ENCODE results near the gene CDH13. TPM values are rescaled to one million over a fixed set of nuclear protein-coding genes. Genes with fewer than 3 reads are reported as not detected.

The CDH13 gene
- total RNA-seq, 1 donor from 2014 or later = not detected

GRCh38 chr16:83023640-83024039, 396.9 kb downstream of the CDH13 start:
- intact Hi-C loops (cut with micrococcal nuclease) = no loop called here

GRCh38 chr16:83027973-83028372, 401.2 kb downstream of the CDH13 start:
- Mint-ChIP-seq H3K36me3 (ENCODE audit: low read depth) (no peaks in the 10 kb centered on the region), H3K9me3 (peaks cover 5% of the 10 kb centered on the region), H3K27ac (no peak overlapping the region), H3K27me3 (no peaks in the 10 kb centered on the region), H3K4me1 (no peaks in the 10 kb centered on the region), H3K4me3 (no peak overlapping the region)
- intact Hi-C loops (cut with micrococcal nuclease) = no loop called here
- no peak for DNase-seq

More at GRCh38 chr16:83023640-83024039, 396.9 kb downstream of the CDH13 start:
- Mint-ChIP-seq H3K27ac (no peak overlapping the region), H3K4me3 (no peak overlapping the region), H3K27me3 (no peaks in the 10 kb centered on the region), H3K36me3 (ENCODE audit: low read depth) (no peaks in the 10 kb centered on the region), H3K9me3 (peaks cover 5% of the 10 kb centered on the region), H3K4me1 (no peaks in the 10 kb centered on the region)
- no peak for DNase-seq

GRCh38 chr16:83029467-83029866, 402.7 kb downstream of the CDH13 start:
- H3K27me3 Mint-ChIP-seq = no peaks in the 10 kb centered on the region
- no peaks in the 10 kb centered on the region for H3K4me1 Mint-ChIP-seq
- H3K36me3 Mint-ChIP-seq (ENCODE audit: low read depth) = no peaks in the 10 kb centered on the region
- no peak for DNase-seq
- H3K4me3 Mint-ChIP-seq = no peak overlapping the region
- no peak overlapping the region for H3K27ac Mint-ChIP-seq
- no peaks in the 10 kb centered on the region for H3K9me3 Mint-ChIP-seq
- intact Hi-C loops (cut with micrococcal nuclease) = no loop called here

- Mint-ChIP-seq H3K4me3 (no peak overlapping the region), H3K36me3 (ENCODE audit: low read depth) (no peaks in the 10 kb centered on the region), H3K27ac (no peak overlapping the region), H3K27me3 (no peaks in the 10 kb centered on the region), H3K4me1 (no peaks in the 10 kb centered on the region), H3K9me3 (no peaks in the 10 kb centered on the region)
- intact Hi-C loops (cut with micrococcal nuclease) = no loop called here
- DNase-seq = no peak
These were observed 404.8 kb downstream of the CDH13 start for GRCh38 chr16:83031524-83031923.

DNA sequence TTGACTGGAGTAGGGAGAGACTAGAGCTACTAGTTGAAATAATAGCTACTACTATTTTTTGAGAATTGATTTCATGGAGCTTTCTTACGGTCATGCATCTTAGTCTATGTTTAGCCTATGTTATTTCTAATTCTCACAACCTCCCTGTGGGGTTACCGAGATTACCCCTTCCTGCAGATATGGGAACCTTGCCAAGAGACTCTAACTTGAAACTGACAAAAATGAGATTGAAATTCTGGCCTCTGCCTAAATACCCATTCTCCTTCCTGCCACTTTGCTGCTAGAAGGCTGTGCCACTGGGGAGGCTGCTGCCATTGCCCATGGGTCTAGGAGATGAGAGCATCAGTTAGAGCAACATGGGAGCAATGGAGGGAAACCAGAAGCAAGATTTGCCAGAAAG, 410.3 kb downstream of the CDH13 start:
- Mint-ChIP-seq H3K27me3 (no peaks in the 10 kb centered on the region), H3K4me1 (peaks cover 4% of the 10 kb centered on the region), H3K36me3 (ENCODE audit: low read depth) (no peaks in the 10 kb centered on the region), H3K27ac (no peak overlapping the region), H3K9me3 (peaks cover 4% of the 10 kb centered on the region), H3K4me3 (no peak overlapping the region)
- intact Hi-C loops (cut with micrococcal nuclease) = no loop called here
- DNase-seq = no peak

GRCh38 chr16:83037884-83038283, 411.1 kb downstream of the CDH13 start:
- no peak for DNase-seq
- Mint-ChIP-seq H3K27ac (no peak overlapping the region), H3K36me3 (ENCODE audit: low read depth) (no peaks in the 10 kb centered on the region), H3K27me3 (no peaks in the 10 kb centered on the region), H3K4me1 (peaks cover 4% of the 10 kb centered on the region), H3K4me3 (no peak overlapping the region), H3K9me3 (peaks cover 4% of the 10 kb centered on the region)
- intact Hi-C loops (cut with micrococcal nuclease) = no loop called here

GRCh38 chr16:83040174-83040573, 413.4 kb downstream of the CDH13 start:
- DNase-seq = no peak
- intact Hi-C loops (cut with micrococcal nuclease) = no loop called here
- no peak overlapping the region for H3K4me3 Mint-ChIP-seq
- H3K4me1 Mint-ChIP-seq = peaks cover 4% of the 10 kb centered on the region
- peaks cover 4% of the 10 kb centered on the region for H3K9me3 Mint-ChIP-seq
- H3K27me3 Mint-ChIP-seq = no peaks in the 10 kb centered on the region
- no peak overlapping the region for H3K27ac Mint-ChIP-seq
- no peaks in the 10 kb centered on the region for H3K36me3 Mint-ChIP-seq (ENCODE audit: low read depth)

- Mint-ChIP-seq H3K4me3 (no peak overlapping the region), H3K27me3 (peaks cover 2% of the 10 kb centered on the region), H3K36me3 (ENCODE audit: low read depth) (no peaks in the 10 kb centered on the region), H3K9me3 (no peaks in the 10 kb centered on the region), H3K4me1 (peaks cover 4% of the 10 kb centered on the region), H3K27ac (no peak overlapping the region)
- intact Hi-C loops (cut with micrococcal nuclease) = no loop called here
- DNase-seq = no peak
These were observed 417.8 kb downstream of the CDH13 start for GRCh38 chr16:83044589-83044988.

- peaks cover 6% of the 10 kb centered on the region for H3K9me3 Mint-ChIP-seq
- DNase-seq = no peak
- H3K36me3 Mint-ChIP-seq (ENCODE audit: low read depth) = no peaks in the 10 kb centered on the region
- no peak overlapping the region for H3K4me3 Mint-ChIP-seq
- H3K27ac Mint-ChIP-seq = no peak overlapping the region
- intact Hi-C loops (cut with micrococcal nuclease) = no loop called here
- H3K4me1 Mint-ChIP-seq = no peaks in the 10 kb centered on the region
- peaks cover 2% of the 10 kb centered on the region for H3K27me3 Mint-ChIP-seq
These were observed 419.0 kb downstream of the CDH13 start for GRCh38 chr16:83045790-83046189.

- H3K4me1 Mint-ChIP-seq = no peaks in the 10 kb centered on the region
- intact Hi-C loops (cut with micrococcal nuclease) = no loop called here
- H3K9me3 Mint-ChIP-seq = peaks cover 9% of the 10 kb centered on the region
- peaks cover 2% of the 10 kb centered on the region for H3K27me3 Mint-ChIP-seq
- H3K36me3 Mint-ChIP-seq (ENCODE audit: low read depth) = no peaks in the 10 kb centered on the region
- DNase-seq = no peak
- H3K4me3 Mint-ChIP-seq = no peak overlapping the region
- H3K27ac Mint-ChIP-seq = no peak overlapping the region
These were observed 419.9 kb downstream of the CDH13 start for GRCh38 chr16:83046664-83047063.

GRCh38 chr16:83051451-83051850, 424.7 kb downstream of the CDH13 start:
- Mint-ChIP-seq H3K9me3 (peaks cover 9% of the 10 kb centered on the region), H3K36me3 (ENCODE audit: low read depth) (no peaks in the 10 kb centered on the region), H3K27me3 (peaks cover 2% of the 10 kb centered on the region), H3K4me3 (no peak overlapping the region), H3K27ac (no peak overlapping the region), H3K4me1 (no peaks in the 10 kb centered on the region)
- intact Hi-C loops (cut with micrococcal nuclease) = no loop called here
- no peak for DNase-seq

- intact Hi-C loops (cut with micrococcal nuclease) = no loop called here
- Mint-ChIP-seq H3K9me3 (peaks cover 9% of the 10 kb centered on the region), H3K27ac (no peak overlapping the region), H3K36me3 (ENCODE audit: low read depth) (no peaks in the 10 kb centered on the region), H3K27me3 (no peaks in the 10 kb centered on the region), H3K4me1 (no peaks in the 10 kb centered on the region), H3K4me3 (no peak overlapping the region)
- DNase-seq = no peak
These were observed 427.5 kb downstream of the CDH13 start for GRCh38 chr16:83054283-83054682.

- no peaks in the 10 kb centered on the region for H3K36me3 Mint-ChIP-seq (ENCODE audit: low read depth)
- H3K9me3 Mint-ChIP-seq = peaks cover 4% of the 10 kb centered on the region
- H3K27ac Mint-ChIP-seq = no peak overlapping the region
- DNase-seq = no peak
- intact Hi-C loops (cut with micrococcal nuclease) = no loop called here
- no peak overlapping the region for H3K4me3 Mint-ChIP-seq
- no peaks in the 10 kb centered on the region for H3K4me1 Mint-ChIP-seq
- H3K27me3 Mint-ChIP-seq = no peaks in the 10 kb centered on the region
These were observed 431.6 kb downstream of the CDH13 start for GRCh38 chr16:83058376-83058775.

GRCh38 chr16:83059237-83059636, 432.5 kb downstream of the CDH13 start:
- no peak overlapping the region for H3K4me3 Mint-ChIP-seq
- H3K36me3 Mint-ChIP-seq (ENCODE audit: low read depth) = no peaks in the 10 kb centered on the region
- H3K27me3 Mint-ChIP-seq = no peaks in the 10 kb centered on the region
- intact Hi-C loops (cut with micrococcal nuclease) = no loop called here
- no peak for DNase-seq
- H3K9me3 Mint-ChIP-seq = peaks cover 4% of the 10 kb centered on the region
- no peaks in the 10 kb centered on the region for H3K4me1 Mint-ChIP-seq
- H3K27ac Mint-ChIP-seq = no peak overlapping the region

DNA sequence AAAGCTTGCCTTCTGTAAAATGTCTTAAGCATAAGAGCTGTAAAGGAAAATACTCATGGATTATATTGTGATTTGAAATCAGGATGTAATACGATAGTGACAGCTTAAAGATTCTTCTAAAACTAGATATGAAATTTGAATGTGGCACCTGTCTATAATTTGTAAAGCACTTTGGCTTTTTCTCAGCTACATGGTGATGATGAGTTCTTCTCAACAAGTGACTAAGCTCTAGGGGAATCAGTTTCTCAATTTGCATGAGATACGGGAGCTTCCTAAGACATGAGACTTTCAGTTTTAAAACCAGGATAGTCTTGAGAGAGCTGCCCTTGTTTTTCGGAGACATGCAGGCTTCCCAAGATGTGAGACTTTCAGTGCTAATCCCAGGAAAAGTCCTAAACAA, 439.2 kb downstream of the CDH13 start:
- intact Hi-C loops (cut with micrococcal nuclease) = no loop called here
- Mint-ChIP-seq H3K4me1 (no peaks in the 10 kb centered on the region), H3K27ac (no peak overlapping the region), H3K4me3 (no peak overlapping the region), H3K27me3 (no peaks in the 10 kb centered on the region), H3K36me3 (ENCODE audit: low read depth) (no peaks in the 10 kb centered on the region), H3K9me3 (peaks cover 8% of the 10 kb centered on the region)
- DNase-seq = no peak
